Choroid plexus epithelial cell (primary cell): ENCODE measurements around the gene CACNA1D.
A peak's percentile ranks its signal among the peaks of the same experiment; 100 is the strongest.

Experiments
- DNase-seq: peaks from one replicate; pipeline ENCODE4 v3.0.0-alpha.2; 2010; ENCODE audit warnings: low read depth
- H3K4me3 ChIP-seq: 2 replicates; pipeline ENCODE4 v1.5.1; 2011; ENCODE audit warnings: low read depth, mild to moderate bottlenecking, control low read depth, low read length, moderate library complexity
- CTCF ChIP-seq: conservative IDR thresholded peaks from 2 replicates; pipeline ENCODE4 v1.5.1; 2011; ENCODE audit warnings: low read depth, mild to moderate bottlenecking, control low read depth, inconsistent platforms, low read length, moderate library complexity

The CACNA1D gene

GRCh38 chr3:53726643-53727042 is 232.2 kb downstream of the CACNA1D start:
- H3K4me3 ChIP-seq = no peak overlapping the region
- DNase-seq = no peak
- TF ChIP-seq CTCF = no peak

- TF ChIP-seq CTCF = no peak
- DNase-seq = peak; percentile 29
Measured at GRCh38 chr3:53728606-53729005, 234.2 kb downstream of the CACNA1D start.

DNA sequence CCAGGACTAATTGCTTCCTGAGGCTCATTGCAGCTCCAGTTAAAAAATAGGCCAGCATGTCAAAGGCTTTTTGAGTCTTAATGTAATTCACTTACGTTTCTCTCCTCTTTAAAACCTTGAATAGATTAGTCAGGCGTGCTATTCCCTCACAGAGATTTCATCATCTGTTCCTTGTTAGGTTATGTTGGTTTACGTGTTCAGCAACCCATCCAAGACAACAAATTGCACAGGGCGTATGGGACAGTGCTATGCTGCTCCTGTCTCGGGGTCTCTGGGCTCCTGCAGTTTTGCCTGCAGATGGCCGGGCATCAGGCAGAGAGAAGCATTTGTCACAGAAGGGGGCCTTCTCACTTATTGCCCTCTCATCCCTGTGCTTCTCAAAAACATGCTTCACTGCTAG is 234.7 kb downstream of the CACNA1D start:
- no peak overlapping the region for H3K4me3 ChIP-seq
- no peak for TF ChIP-seq CTCF
- no peak for DNase-seq

More at GRCh38 chr3:53728606-53729005, 234.2 kb downstream of the CACNA1D start:
- no peak overlapping the region for H3K4me3 ChIP-seq

GRCh38 chr3:53729618-53730017 is 235.2 kb downstream of the CACNA1D start:
- no peak for DNase-seq
- TF ChIP-seq CTCF = peak; percentile 32
- H3K4me3 ChIP-seq = no peak overlapping the region

- H3K4me3 ChIP-seq = no peak overlapping the region
- peak; percentile 42 for DNase-seq
- TF ChIP-seq CTCF = no peak
Measured at GRCh38 chr3:53730576-53730975, 236.2 kb downstream of the CACNA1D start.

- no peak overlapping the region for H3K4me3 ChIP-seq
- DNase-seq = no peak
- no peak for TF ChIP-seq CTCF
Measured at GRCh38 chr3:53731934-53732624, 237.7 kb downstream of the CACNA1D start.

- TF ChIP-seq CTCF = no peak
- no peak for DNase-seq
- no peak overlapping the region for H3K4me3 ChIP-seq
Measured at GRCh38 chr3:53733446-53733845, 239.0 kb downstream of the CACNA1D start.
